ENCODE measurements around the gene PTGFRN. TPM values are rescaled to one million over a fixed set of nuclear protein-coding genes. Genes with fewer than 3 reads are reported as not detected.

Gene PTGFRN
- total and polyA plus RNA-seq, 7 donors: 6.6 to 179 (median 77.3) TPM

- Histone ChIP-seq H3K9me3 (peaks cover 0 to 5% (median 0%) of the 10 kb centered on the region in 4 donors), H3K27ac (no peak overlapping the region), H3K4me3 (no peak overlapping the region), H3K27me3 (no peaks in the 10 kb centered on the region), H3K36me3 (no peaks in the 10 kb centered on the region), H3K4me1 (peaks cover 0 to 8% (median 0%) of the 10 kb centered on the region in 4 donors)
- DNase-seq: no peak
- 95 to 97% methylated on average over 4 of the region's 4 CpGs for WGBS, 2 donors
- TF ChIP-seq POLR2AphosphoS5 (IDR thresholded peaks at IDR 0.05): no peak
- TF ChIP-seq CTCF (IDR thresholded peaks at IDR 0.05): no peak
- TF ChIP-seq POLR2A (IDR thresholded peaks at IDR 0.05): no peak
- TF ChIP-seq EP300 (IDR thresholded peaks at IDR 0.05): no peak
- intact Hi-C loops (cut with DNase I): no loop called here
Observed at GRCh38 chr1:116869611-116870010, 40.1 kb upstream of the PTGFRN start.

GRCh38 chr1:116870300-116870699 is 39.4 kb upstream of the PTGFRN start:
- peaks cover 0 to 8% (median 0%) of the 10 kb centered on the region in 4 donors for H3K4me1 ChIP-seq
- H3K27ac ChIP-seq: no peak overlapping the region
- intact Hi-C loops (cut with DNase I): no loop called here
- WGBS, 2 donors: 50 to 79% methylated on average over 7 of the region's 7 CpGs
- no peak overlapping the region for H3K4me3 ChIP-seq
- no peaks in the 10 kb centered on the region for H3K27me3 ChIP-seq
- TF ChIP-seq EP300 (IDR thresholded peaks at IDR 0.05): no peak
- TF ChIP-seq POLR2AphosphoS5 (IDR thresholded peaks at IDR 0.05): no peak
- no peak for TF ChIP-seq POLR2A (IDR thresholded peaks at IDR 0.05)
- no peak for TF ChIP-seq CTCF (IDR thresholded peaks at IDR 0.05)
- peaks cover 0 to 5% (median 0%) of the 10 kb centered on the region in 4 donors for H3K9me3 ChIP-seq
- no peak for DNase-seq
- no peaks in the 10 kb centered on the region for H3K36me3 ChIP-seq

- WGBS, 2 donors: 85 to 93% methylated on average over 4 of the region's 4 CpGs
- intact Hi-C loops (cut with DNase I): no loop called here
- TF ChIP-seq CTCF (IDR thresholded peaks at IDR 0.05) (no peak), POLR2AphosphoS5 (IDR thresholded peaks at IDR 0.05) (peak in 3 of 4 donors; percentile 21 to 49 (median 47)), EP300 (IDR thresholded peaks at IDR 0.05) (no peak)
Observed at GRCh38 chr1:116871779-116872146, 38.0 kb upstream of the PTGFRN start.

GRCh38 chr1:116873680-116874271 is 35.9 kb upstream of the PTGFRN start:
- intact Hi-C loops (cut with DNase I): no loop called here
- Histone ChIP-seq H3K4me1 (peaks cover 0 to 25% (median 14%) of the 10 kb centered on the region in 4 donors), H3K36me3 (no peaks in the 10 kb centered on the region), H3K4me3 (no peak overlapping the region), H3K9me3 (no peaks in the 10 kb centered on the region), H3K27me3 (no peaks in the 10 kb centered on the region), H3K27ac (no peak overlapping the region)
- WGBS, 2 donors: 72 to 85% methylated on average over 6 of the region's 6 CpGs
- no peak for DNase-seq
- TF ChIP-seq EP300 (IDR thresholded peaks at IDR 0.05) (no peak), POLR2AphosphoS5 (IDR thresholded peaks at IDR 0.05) (no peak), CTCF (IDR thresholded peaks at IDR 0.05) (no peak), POLR2A (IDR thresholded peaks at IDR 0.05) (no peak)

More at GRCh38 chr1:116871779-116872146, 38.0 kb upstream of the PTGFRN start:
- no peaks in the 10 kb centered on the region for H3K9me3 ChIP-seq
- no peaks in the 10 kb centered on the region for H3K36me3 ChIP-seq
- peak overlapping the region; percentile 8 to 42 (median 26) for H3K27ac ChIP-seq
- DNase-seq: no peak
- no peak overlapping the region for H3K4me3 ChIP-seq
- no peaks in the 10 kb centered on the region for H3K27me3 ChIP-seq
- H3K4me1 ChIP-seq: peaks cover 0 to 8% (median 0%) of the 10 kb centered on the region in 4 donors

Measured in sigmoid colon (tissue), 7 donors.